ENCODE results near the gene OR52E4. TPM values are rescaled to one million over a fixed set of nuclear protein-coding genes. Genes with fewer than 3 reads are reported as not detected.

Gene OR52E4
- total RNA-seq, 1 experiment from 2014 or later = not detected

DNA sequence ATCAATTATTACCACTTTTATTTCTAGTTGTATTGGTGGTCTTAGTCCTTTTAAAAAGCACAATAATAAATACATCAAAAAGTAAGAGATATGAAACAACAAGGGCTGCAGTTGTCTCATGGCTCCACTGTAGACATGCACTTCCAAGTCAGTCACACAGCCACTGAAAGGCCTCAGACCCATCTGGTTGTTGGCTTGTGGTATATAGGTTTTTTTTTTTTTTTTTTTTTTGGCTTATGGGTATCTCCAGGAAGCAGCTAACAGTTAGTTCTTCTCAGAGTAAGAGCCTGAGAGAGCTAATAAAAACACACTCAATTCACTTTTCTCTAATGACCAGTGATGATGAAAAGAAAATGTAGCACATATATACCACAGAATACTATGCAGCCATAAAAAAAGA lies 32.7 kb upstream of the OR52E4 start:
- no peaks in the 10 kb centered on the region for H3K27me3 ChIP-seq (replicated peaks; ENCODE audit: control insufficient read depth, insufficient read depth, low read length)
- Mint-ChIP-seq H3K27me3 (ENCODE audit: insufficient read depth, unreplicated experiment) (no peaks in the 10 kb centered on the region), H3K27ac (ENCODE audit: unreplicated experiment) (no peak overlapping the region), H3K36me3 (ENCODE audit: insufficient read depth, unreplicated experiment) (no peaks in the 10 kb centered on the region), H3K4me1 (ENCODE audit: low read depth, unreplicated experiment) (no peaks in the 10 kb centered on the region), H3K9me3 (ENCODE audit: unreplicated experiment) (no peaks in the 10 kb centered on the region), H3K4me3 (ENCODE audit: unreplicated experiment) (no peak overlapping the region)
- no TSS peak for BruUV-seq (replicated peaks)
- no peak overlapping the region for H3K4me3 ChIP-seq (ENCODE audit: low read depth, low read length)
- no peak for DNase-seq
- intact Hi-C loops (cut with micrococcal nuclease; ENCODE audit: unreplicated experiment) = no loop called here
- no peaks in the 10 kb centered on the region for H3K36me3 ChIP-seq (ENCODE audit: control insufficient read depth, insufficient read depth, low read length)
- TF ChIP-seq, protein P1, sequence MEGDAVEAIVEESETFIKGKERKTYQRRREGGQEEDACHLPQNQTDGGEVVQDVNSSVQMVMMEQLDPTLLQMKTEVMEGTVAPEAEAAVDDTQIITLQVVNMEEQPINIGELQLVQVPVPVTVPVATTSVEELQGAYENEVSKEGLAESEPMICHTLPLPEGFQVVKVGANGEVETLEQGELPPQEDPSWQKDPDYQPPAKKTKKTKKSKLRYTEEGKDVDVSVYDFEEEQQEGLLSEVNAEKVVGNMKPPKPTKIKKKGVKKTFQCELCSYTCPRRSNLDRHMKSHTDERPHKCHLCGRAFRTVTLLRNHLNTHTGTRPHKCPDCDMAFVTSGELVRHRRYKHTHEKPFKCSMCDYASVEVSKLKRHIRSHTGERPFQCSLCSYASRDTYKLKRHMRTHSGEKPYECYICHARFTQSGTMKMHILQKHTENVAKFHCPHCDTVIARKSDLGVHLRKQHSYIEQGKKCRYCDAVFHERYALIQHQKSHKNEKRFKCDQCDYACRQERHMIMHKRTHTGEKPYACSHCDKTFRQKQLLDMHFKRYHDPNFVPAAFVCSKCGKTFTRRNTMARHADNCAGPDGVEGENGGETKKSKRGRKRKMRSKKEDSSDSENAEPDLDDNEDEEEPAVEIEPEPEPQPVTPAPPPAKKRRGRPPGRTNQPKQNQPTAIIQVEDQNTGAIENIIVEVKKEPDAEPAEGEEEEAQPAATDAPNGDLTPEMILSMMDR (IDR thresholded peaks at IDR 0.05; ENCODE audit: insufficient read depth in 1 of 2, low read depth in 1 of 2, low read length in 1 of 2, severe bottlenecking in 1 of 2, unreplicated experiment in 1 of 2) = no peak
- H3K4me1 ChIP-seq = no peaks in the 10 kb centered on the region
- CTCF ChIA-PET = no interaction called here
- H3K9me3 ChIP-seq = no peaks in the 10 kb centered on the region; the same call in 1 of the 2 replicates
- POLR2A ChIA-PET = no interaction called here

GRCh38 chr11:5851002-5851401 lies 29.4 kb upstream of the OR52E4 start:
- Mint-ChIP-seq H3K4me1 (ENCODE audit: low read depth, unreplicated experiment) (no peaks in the 10 kb centered on the region), H3K4me3 (ENCODE audit: unreplicated experiment) (no peak overlapping the region), H3K27ac (ENCODE audit: unreplicated experiment) (no peak overlapping the region), H3K27me3 (ENCODE audit: insufficient read depth, unreplicated experiment) (no peaks in the 10 kb centered on the region), H3K36me3 (ENCODE audit: insufficient read depth, unreplicated experiment) (no peaks in the 10 kb centered on the region), H3K9me3 (ENCODE audit: unreplicated experiment) (no peaks in the 10 kb centered on the region)
- Histone ChIP-seq H3K36me3 (ENCODE audit: control insufficient read depth, insufficient read depth, low read length) (no peaks in the 10 kb centered on the region), H3K9me3 (no peaks in the 10 kb centered on the region; the same call in 1 of the 2 replicates), H3K27me3 (replicated peaks; ENCODE audit: control insufficient read depth, insufficient read depth, low read length) (no peaks in the 10 kb centered on the region), H3K4me3 (ENCODE audit: low read depth, low read length) (no peak overlapping the region), H3K4me1 (no peaks in the 10 kb centered on the region)
- CTCF ChIA-PET = no interaction called here
- POLR2A ChIA-PET = no interaction called here
- DNase-seq = no peak
- no TSS peak for BruUV-seq (replicated peaks)
- TF ChIP-seq, protein P1 (IDR thresholded peaks at IDR 0.05; ENCODE audit: insufficient read depth in 1 of 2, low read depth in 1 of 2, low read length in 1 of 2, severe bottlenecking in 1 of 2, unreplicated experiment in 1 of 2) = no peak
- intact Hi-C loops (cut with micrococcal nuclease; ENCODE audit: unreplicated experiment) = no loop called here

DNA sequence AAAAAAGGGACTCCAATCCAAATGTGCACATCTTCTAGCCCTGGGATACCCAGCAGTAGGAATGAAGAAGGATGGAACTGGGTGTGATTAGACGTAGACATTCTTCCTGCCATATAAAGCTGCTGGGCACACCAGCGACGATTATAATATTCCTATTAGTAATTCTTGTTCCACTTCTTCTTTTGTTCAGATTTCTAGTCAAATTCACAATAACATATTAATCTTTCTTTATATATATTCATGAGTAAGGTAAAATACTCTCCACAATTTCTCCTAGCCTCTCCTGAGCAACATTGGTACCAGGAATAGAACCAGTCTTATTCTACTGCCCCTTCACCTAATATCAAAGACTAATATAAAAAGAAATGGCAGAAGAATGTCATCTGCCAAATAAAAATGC lies 22.8 kb upstream of the OR52E4 start, which contains the start of gene OR52E8:
OR52E8 (minus strand) TSS at position 101 of the 400 bp plus-strand sequence; CDS start at position 101, 0 bp downstream.
- H3K4me1 Mint-ChIP-seq (ENCODE audit: low read depth, unreplicated experiment) = no peaks in the 10 kb centered on the region
- H3K4me3 Mint-ChIP-seq (ENCODE audit: unreplicated experiment) = no peak within 1 kb of the TSS
- no peaks in the 10 kb centered on the region for H3K36me3 Mint-ChIP-seq (ENCODE audit: insufficient read depth, unreplicated experiment)
- no peaks in the 10 kb centered on the region for H3K9me3 Mint-ChIP-seq (ENCODE audit: unreplicated experiment)
- no peak within 1 kb of the TSS for H3K27ac Mint-ChIP-seq (ENCODE audit: unreplicated experiment)
- ChIA-PET POLR2A (no interaction called here), CTCF (no interaction called here)
- peaks cover 10% of the 10 kb centered on the region for H3K27me3 Mint-ChIP-seq (ENCODE audit: insufficient read depth, unreplicated experiment)
- intact Hi-C loops (cut with micrococcal nuclease; ENCODE audit: unreplicated experiment) = no loop called here
- BruUV-seq (replicated peaks) = no TSS peak
- Histone ChIP-seq H3K36me3 (ENCODE audit: control insufficient read depth, insufficient read depth, low read length) (no peaks in the 10 kb centered on the region), H3K4me3 (ENCODE audit: low read depth, low read length) (no peak within 1 kb of the TSS), H3K4me1 (no peaks in the 10 kb centered on the region), H3K27me3 (replicated peaks; ENCODE audit: control insufficient read depth, insufficient read depth, low read length) (no peaks in the 10 kb centered on the region), H3K9me3 (no peaks in the 10 kb centered on the region; the same call in 1 of the 2 replicates)
- TF ChIP-seq, protein P1 (IDR thresholded peaks at IDR 0.05; ENCODE audit: insufficient read depth in 1 of 2, low read depth in 1 of 2, low read length in 1 of 2, severe bottlenecking in 1 of 2, unreplicated experiment in 1 of 2) = no peak
- DNase-seq = no peak
